GM19023 (cell line): ENCODE data around the gene POLR3K.
"Not testable (repeated sequence)": the region's sequence is repeated elsewhere in the genome, so short reads cannot be mapped to it uniquely, and the experiment has no call there.

Experiments used
- ATAC-seq: cut with Tn5 transposase; IDR thresholded peaks from one replicate; pipeline ENCODE4 v1.9.1; 2021; ENCODE audit warnings: mild to moderate bottlenecking, moderate library complexity; ENCODE audit not compliant: unreplicated experiment

Gene POLR3K

GRCh38 chr16:24151-24550 is 29.3 kb downstream of the POLR3K start:
- ATAC-seq, result not testable (repeated sequence)

DNA sequence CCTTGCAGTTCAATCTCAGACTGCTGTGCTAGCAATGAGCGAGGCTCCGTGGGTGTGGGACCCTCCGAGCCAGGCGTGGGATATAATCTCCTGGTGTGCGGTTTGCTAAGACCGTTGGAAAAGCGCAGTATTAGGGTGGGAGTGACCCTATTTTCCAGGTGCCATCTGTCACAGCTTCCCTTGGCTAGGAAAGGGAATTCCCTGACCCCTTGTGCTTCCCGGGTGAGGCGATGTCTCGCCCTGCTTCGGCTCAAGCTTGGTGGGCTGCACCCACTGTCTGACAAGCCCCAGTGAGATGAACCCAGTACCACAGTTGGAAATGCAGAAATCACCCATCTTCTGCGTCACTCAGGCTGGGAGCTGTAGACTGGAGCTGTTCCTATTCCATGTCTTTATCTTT is 32.5 kb downstream of the POLR3K start:
- not testable (repeated sequence) for ATAC-seq

- not testable (repeated sequence) for ATAC-seq
Observed at GRCh38 chr16:17062-17765, 36.2 kb downstream of the POLR3K start.

DNA sequence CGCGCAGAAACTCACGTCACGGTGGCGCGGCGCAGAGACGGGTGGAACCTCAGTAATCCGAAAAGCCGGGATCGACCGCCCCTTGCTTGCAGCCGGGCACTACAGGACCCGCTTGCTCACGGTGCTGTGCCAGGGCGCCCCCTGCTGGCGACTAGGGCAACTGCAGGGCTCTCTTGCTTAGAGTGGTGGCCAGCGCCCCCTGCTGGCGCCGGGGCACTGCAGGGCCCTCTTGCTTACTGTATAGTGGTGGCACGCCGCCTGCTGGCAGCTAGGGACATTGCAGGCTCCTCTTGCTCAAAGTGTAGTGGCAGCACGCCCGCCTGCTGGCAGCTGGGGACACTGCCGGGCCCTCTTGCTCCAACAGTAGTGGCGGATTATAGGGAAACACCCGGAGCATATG is 42.6 kb downstream of the POLR3K start:
- ATAC-seq, result not testable (repeated sequence)

DNA sequence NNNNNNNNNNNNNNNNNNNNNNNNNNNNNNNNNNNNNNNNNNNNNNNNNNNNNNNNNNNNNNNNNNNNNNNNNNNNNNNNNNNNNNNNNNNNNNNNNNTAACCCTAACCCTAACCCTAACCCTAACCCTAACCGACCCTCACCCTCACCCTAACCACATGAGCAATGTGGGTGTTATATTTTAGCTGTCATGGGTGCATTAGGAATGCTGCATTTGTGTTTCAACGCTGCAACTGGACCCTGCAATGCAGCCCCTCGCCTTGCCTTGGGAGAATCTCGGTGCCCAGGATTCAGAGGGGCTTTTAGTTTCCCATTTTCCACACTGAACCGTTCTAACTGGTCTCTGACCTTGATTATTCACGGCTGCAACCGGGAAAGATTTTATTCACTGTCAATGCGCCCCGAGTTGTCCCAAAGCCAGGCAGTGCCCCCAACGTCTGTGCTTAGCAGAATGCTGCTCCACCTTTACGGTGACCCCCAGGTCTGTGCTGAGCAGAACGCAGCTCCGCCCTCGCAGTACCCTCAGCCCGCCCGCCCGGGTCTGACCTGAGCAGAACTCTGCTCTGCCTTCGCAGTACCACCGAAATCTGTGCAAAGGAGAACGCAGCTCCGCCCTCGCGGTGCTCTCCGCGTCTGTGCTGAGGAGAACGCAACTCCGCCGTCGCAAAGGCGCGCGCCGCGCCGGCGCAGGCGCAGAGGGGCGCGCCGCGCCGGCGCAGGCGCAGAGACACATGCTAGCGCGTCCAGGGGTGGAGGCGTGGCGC is 43.3 kb downstream of the POLR3K start:
- ATAC-seq, result no peak
